ENCODE results near the gene TNFRSF1A. TPM values are rescaled to one million over a fixed set of nuclear protein-coding genes. Genes with fewer than 3 reads are reported as not detected.

The TNFRSF1A gene
- total RNA-seq, 1 donor from 2014 or later: 70.4 TPM

DNA sequence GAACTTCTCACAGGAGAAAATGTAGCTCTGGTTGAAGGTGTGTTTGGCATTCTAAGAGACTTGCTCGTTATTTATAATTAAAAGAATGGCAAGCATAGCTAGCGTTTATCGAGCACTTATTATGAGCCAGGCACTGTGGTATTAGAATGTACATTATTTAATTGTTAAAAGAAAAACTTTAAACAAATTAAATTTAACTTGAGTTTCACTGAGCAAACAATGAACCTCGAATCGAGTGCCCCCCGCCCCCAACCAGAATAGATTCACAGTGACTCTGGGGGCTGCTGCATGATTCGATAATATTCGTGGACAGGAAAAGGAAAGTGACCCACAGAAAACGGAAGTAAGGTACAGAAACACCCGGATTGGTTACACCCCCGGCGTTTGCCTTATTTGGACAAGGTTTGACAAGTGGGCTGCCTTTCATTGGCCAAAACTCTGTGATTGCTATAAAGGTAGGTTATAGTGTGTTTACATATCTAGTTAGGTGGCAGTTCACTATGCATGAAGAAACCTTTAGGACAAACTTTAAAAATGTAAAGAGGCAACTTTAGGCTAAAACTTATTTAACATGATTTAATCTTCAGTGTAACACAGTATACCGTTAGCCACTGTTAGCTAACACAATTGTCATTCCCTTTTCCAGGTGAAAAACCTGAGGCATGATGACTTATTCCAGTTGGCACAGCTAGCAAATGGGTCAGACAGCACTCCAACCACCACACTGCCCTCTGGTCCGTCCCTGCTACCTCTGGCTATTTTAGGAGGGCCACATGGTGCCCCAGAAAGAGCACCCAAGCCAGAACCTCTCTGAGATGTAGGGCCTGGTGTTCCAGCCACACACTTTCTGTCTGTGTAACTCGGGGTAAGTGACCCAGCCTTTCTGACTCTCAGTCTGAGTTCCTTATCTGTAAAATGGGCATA is 26.4 kb upstream of the TNFRSF1A start:
- no peak overlapping the region for H3K27ac Mint-ChIP-seq
- TF ChIP-seq, protein P1, sequence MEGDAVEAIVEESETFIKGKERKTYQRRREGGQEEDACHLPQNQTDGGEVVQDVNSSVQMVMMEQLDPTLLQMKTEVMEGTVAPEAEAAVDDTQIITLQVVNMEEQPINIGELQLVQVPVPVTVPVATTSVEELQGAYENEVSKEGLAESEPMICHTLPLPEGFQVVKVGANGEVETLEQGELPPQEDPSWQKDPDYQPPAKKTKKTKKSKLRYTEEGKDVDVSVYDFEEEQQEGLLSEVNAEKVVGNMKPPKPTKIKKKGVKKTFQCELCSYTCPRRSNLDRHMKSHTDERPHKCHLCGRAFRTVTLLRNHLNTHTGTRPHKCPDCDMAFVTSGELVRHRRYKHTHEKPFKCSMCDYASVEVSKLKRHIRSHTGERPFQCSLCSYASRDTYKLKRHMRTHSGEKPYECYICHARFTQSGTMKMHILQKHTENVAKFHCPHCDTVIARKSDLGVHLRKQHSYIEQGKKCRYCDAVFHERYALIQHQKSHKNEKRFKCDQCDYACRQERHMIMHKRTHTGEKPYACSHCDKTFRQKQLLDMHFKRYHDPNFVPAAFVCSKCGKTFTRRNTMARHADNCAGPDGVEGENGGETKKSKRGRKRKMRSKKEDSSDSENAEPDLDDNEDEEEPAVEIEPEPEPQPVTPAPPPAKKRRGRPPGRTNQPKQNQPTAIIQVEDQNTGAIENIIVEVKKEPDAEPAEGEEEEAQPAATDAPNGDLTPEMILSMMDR (IDR thresholded peaks at IDR 0.05; ENCODE audit: unreplicated experiment): no peak
- no peak overlapping the region for H3K4me3 Mint-ChIP-seq
- peaks cover 39% of the 10 kb centered on the region for H3K4me1 Mint-ChIP-seq
- DNase-seq (ENCODE audit: low spot score in 2 of 2, unreplicated experiment in 2 of 2): no peak
- H3K9me3 Mint-ChIP-seq: no peaks in the 10 kb centered on the region
- H3K36me3 Mint-ChIP-seq: no peaks in the 10 kb centered on the region
- H3K27me3 Mint-ChIP-seq (ENCODE audit: low read depth): no peaks in the 10 kb centered on the region

DNA sequence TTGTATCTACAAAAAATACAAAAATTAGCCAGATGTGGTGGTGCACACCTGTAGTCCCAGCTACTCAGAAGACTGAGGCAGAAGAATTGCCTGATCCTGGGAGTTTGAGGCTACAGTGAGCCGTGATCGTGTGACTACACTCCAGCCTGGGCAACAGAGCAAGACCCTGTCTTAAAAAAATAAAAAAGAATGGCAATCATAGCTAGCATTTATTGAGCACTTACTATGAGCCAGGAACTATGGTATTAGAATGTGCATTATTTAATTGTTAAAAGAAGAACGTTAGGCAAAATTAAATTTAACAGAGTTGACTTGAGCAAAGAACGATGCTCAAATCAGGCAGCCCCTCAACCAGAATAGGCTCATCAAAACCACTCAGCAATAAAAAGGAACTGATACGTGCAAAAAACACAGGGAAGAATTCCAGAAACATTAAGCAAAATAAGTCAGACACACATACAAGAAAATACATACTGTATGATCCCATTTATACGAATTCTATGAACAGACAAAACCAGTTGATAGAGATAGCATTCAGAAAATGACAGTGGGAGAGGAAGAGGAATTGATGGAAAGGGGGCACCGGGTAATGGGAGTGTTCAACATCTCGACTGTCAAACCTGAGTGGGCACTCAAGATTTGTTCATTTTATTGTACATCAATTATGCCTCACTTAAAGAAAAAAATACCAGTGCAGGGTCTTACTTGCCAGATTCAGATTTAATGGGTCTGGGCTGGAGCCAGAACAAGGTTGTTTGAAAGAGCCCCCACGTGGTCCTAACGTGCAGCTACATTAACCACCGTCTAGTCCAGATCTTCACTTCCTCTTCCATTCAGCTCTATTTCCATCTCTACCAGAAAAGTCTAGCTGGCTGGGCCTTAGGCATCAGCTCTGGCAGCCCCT is 25.4 kb upstream of the TNFRSF1A start:
- no peaks in the 10 kb centered on the region for H3K27me3 Mint-ChIP-seq (ENCODE audit: low read depth)
- peak overlapping the region; percentile 61 for H3K27ac Mint-ChIP-seq
- H3K4me1 Mint-ChIP-seq: peaks cover 29% of the 10 kb centered on the region
- no peak for DNase-seq (ENCODE audit: low spot score in 2 of 2, unreplicated experiment in 2 of 2)
- H3K4me3 Mint-ChIP-seq: no peak overlapping the region
- TF ChIP-seq, protein P1 (IDR thresholded peaks at IDR 0.05; ENCODE audit: unreplicated experiment): no peak
- H3K9me3 Mint-ChIP-seq: no peaks in the 10 kb centered on the region
- no peaks in the 10 kb centered on the region for H3K36me3 Mint-ChIP-seq

- no peak for DNase-seq (ENCODE audit: low spot score in 2 of 2, unreplicated experiment in 2 of 2)
- H3K9me3 Mint-ChIP-seq: no peaks in the 10 kb centered on the region
- no peaks in the 10 kb centered on the region for H3K36me3 Mint-ChIP-seq
- H3K27ac Mint-ChIP-seq: peak overlapping the region; percentile 54
- H3K4me3 Mint-ChIP-seq: peak overlapping the region; percentile 52
- H3K4me1 Mint-ChIP-seq: peaks cover 13% of the 10 kb centered on the region
- H3K27me3 Mint-ChIP-seq (ENCODE audit: low read depth): no peaks in the 10 kb centered on the region
- TF ChIP-seq, protein P1 (IDR thresholded peaks at IDR 0.05; ENCODE audit: unreplicated experiment): no peak
These were observed 22.1 kb upstream of the TNFRSF1A start for GRCh38 chr12:6364044-6364374.

DNA sequence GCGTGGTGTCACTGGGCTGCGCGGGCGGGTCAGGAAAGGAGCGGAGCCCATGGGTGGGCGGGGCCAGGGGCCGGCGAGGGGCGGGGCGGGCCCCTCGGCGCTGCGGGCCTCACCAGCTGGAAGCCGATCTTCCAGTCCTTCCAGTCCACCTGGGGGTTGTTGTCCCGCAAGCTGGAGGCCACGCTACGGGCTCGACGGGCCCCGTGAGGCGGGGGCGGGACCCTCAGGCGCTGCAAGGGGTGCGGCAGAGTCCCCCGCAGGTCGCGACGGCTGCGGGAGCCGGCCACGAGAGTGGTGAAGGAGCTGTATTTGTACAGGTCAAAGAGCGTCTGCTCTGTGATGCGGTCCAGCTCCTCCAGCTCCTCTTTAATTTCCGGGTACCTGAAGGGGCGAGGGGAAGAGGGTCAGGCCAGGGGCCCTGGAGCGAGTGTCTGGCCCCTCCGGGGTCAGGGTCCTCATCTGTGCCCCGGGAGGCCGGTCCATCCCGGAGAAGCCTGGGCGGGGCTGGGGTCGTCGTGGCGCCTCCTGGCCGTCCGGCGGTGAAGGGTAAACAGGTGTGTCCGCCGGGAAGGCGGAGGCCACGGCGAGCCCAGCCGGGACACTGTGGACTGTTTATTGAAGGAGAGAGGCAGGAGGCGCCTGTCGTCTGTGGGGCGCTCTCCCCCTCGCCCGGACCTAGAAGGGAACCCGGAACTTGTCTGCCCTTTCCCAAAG is 21.6 kb upstream of the TNFRSF1A start:
- Mint-ChIP-seq H3K27me3 (ENCODE audit: low read depth) (no peaks in the 10 kb centered on the region), H3K27ac (peak overlapping the region; percentile 50), H3K4me1 (peaks cover 13% of the 10 kb centered on the region), H3K9me3 (no peaks in the 10 kb centered on the region), H3K4me3 (peak overlapping the region; percentile 52), H3K36me3 (no peaks in the 10 kb centered on the region)
- TF ChIP-seq, protein P1 (IDR thresholded peaks at IDR 0.05; ENCODE audit: unreplicated experiment): no peak
- peak in 1 of 2 experiments; percentile 58 for DNase-seq (ENCODE audit: low spot score in 2 of 2, unreplicated experiment in 2 of 2)

GRCh38 chr12:6363010-6363329 is 21.1 kb upstream of the TNFRSF1A start:
- no peaks in the 10 kb centered on the region for H3K27me3 Mint-ChIP-seq (ENCODE audit: low read depth)
- TF ChIP-seq, protein P1 (IDR thresholded peaks at IDR 0.05; ENCODE audit: unreplicated experiment): no peak
- DNase-seq (ENCODE audit: low spot score in 2 of 2, unreplicated experiment in 2 of 2): no peak
- peaks cover 13% of the 10 kb centered on the region for H3K4me1 Mint-ChIP-seq
- no peak overlapping the region for H3K27ac Mint-ChIP-seq
- no peak overlapping the region for H3K4me3 Mint-ChIP-seq
- H3K36me3 Mint-ChIP-seq: no peaks in the 10 kb centered on the region
- H3K9me3 Mint-ChIP-seq: no peaks in the 10 kb centered on the region

Measured in mesothelial cell of epicardium (in vitro differentiated cells).